K562 (cell line): Measurements from ENCODE around the gene MAP7D1.

Experiments
- ESRRA ChIP-seq: fragments of 450-650 bp; IDR thresholded peaks from 2 replicates; pipeline ENCODE4 v1.6.1; 2014; ENCODE audit warnings: low read depth, mild to moderate bottlenecking, moderate library complexity, borderline replicate concordance
- NBN ChIP-seq: fragments of 450-650 bp; IDR thresholded peaks from 2 replicates; pipeline ENCODE4 v1.6.1; 2016; ENCODE audit warnings: low read depth, mild to moderate bottlenecking
- TAF9B ChIP-seq: fragments of 450-650 bp; IDR thresholded peaks from 2 replicates; pipeline ENCODE4 v1.6.1; 2018; ENCODE audit warnings: mild to moderate bottlenecking; ENCODE audit not compliant: partially characterized antibody
- ZNF384 ChIP-seq: IDR thresholded peaks from 2 replicates; pipeline ENCODE4 v1.6.1; 2012; ENCODE audit warnings: low read depth, low read length, improper control_type of control experiment
- TF ChIP-seq, protein P1 (sequence below), 2 experiments: fragments of 450-650 bp in 1 of 2; sonication (generic) in 1 of 2; formaldehyde crosslinking in 1 of 2; IDR thresholded peaks; 2 replicates each; pipeline versions ENCODE4 v1.7.1 to v1.9.0; 2016 to 2022; ENCODE audit warnings: inconsistent platforms in 1 of 2, mild to moderate bottlenecking in 1 of 2, missing genetic modification reagents in 1 of 2

DNA sequence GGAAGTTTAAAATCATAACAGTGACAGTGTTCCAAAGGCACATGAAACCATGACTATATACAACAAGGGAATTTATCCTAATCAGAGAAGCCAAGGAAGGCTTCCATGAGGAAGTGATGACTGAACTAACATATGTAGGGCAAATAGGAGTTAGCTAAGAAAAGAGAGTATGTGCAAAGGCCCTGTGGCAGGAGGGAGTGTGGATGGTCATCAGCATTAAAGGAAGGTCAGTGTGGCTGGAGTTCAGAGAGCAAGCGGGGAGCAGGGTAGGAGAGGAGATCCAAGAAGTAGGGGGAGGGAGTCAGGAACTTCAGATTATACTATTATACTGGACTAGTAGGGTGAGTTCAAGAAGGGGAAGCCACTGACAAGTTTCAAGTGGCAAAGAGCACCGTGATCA is 8.4 kb downstream of the MAP7D1 start:
- TF ChIP-seq, protein P1, sequence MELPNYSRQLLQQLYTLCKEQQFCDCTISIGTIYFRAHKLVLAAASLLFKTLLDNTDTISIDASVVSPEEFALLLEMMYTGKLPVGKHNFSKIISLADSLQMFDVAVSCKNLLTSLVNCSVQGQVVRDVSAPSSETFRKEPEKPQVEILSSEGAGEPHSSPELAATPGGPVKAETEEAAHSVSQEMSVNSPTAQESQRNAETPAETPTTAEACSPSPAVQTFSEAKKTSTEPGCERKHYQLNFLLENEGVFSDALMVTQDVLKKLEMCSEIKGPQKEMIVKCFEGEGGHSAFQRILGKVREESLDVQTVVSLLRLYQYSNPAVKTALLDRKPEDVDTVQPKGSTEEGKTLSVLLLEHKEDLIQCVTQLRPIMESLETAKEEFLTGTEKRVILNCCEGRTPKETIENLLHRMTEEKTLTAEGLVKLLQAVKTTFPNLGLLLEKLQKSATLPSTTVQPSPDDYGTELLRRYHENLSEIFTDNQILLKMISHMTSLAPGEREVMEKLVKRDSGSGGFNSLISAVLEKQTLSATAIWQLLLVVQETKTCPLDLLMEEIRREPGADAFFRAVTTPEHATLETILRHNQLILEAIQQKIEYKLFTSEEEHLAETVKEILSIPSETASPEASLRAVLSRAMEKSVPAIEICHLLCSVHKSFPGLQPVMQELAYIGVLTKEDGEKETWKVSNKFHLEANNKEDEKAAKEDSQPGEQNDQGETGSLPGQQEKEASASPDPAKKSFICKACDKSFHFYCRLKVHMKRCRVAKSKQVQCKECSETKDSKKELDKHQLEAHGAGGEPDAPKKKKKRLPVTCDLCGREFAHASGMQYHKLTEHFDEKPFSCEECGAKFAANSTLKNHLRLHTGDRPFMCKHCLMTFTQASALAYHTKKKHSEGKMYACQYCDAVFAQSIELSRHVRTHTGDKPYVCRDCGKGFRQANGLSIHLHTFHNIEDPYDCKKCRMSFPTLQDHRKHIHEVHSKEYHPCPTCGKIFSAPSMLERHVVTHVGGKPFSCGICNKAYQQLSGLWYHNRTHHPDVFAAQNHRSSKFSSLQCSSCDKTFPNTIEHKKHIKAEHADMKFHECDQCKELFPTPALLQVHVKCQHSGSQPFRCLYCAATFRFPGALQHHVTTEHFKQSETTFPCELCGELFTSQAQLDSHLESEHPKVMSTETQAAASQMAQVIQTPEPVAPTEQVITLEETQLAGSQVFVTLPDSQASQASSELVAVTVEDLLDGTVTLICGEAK (IDR thresholded peaks at IDR 0.05), result no peak
- TF ChIP-seq, protein P1 (CRISPR knock-in tag; IDR thresholded peaks at IDR 0.05), result no peak
- no peak for TF ChIP-seq NBN
- no peak for TF ChIP-seq ESRRA
- no peak for TF ChIP-seq TAF9B
- TF ChIP-seq ZNF384, result no peak
